Left ventricle myocardium inferior (tissue), 1 donor: ENCODE results near the gene RASSF7. TPM values are rescaled to one million over a fixed set of nuclear protein-coding genes. Genes with fewer than 3 reads are reported as not detected.

Source experiments
- DNase-seq: peaks from one replicate; pipeline ENCODE4 v3.0.0-alpha.2; 2020
- H3K27ac ChIP-seq: fragments of 200-600 bp; replicated peaks from 2 replicates; pipeline ENCODE4 v1.8.0; 2021
- H3K27me3 ChIP-seq: fragments of 200-600 bp; 2 replicates; pipeline ENCODE4 v1.8.0; 2021; ENCODE audit warnings: low read depth
- H3K36me3 ChIP-seq: fragments of 200-600 bp; 2 replicates; pipeline ENCODE4 v1.8.0; 2021
- H3K4me1 ChIP-seq: fragments of 200-600 bp; 2 replicates; pipeline ENCODE4 v1.8.0; 2021
- H3K4me3 ChIP-seq: fragments of 200-600 bp; 2 replicates; pipeline ENCODE4 v1.8.0; 2021; ENCODE audit warnings: mild to moderate bottlenecking, moderate library complexity
- H3K9me3 ChIP-seq: fragments of 200-600 bp; replicated peaks from 2 replicates; pipeline ENCODE4 v1.8.0; 2021
- CTCF ChIP-seq: fragments of 200-600 bp; IDR thresholded peaks from 2 replicates; pipeline ENCODE4 v1.8.0; 2021; ENCODE audit warnings: antibody characterized with exemption, mild to moderate bottlenecking, borderline replicate concordance
- intact Hi-C: fragments of 100-400 bp; cut with micrococcal nuclease; formaldehyde crosslinking; loops from one replicate; pipeline ENCODE4 v1.11.0; 2022
- total RNA-seq: library from RNA; stranded (reverse); fragmentation: NEBNext Ultra II Directional; extraction: Animal tissue kit (Norgen Biotek cat#: 25700); gene quantifications from one replicate; pipeline ENCODE4 v1.2.1, GENCODE V29; 2021
- donor health status: DM: no; HTN: yes; CAD: no; lungs with severe emphysema.

Gene RASSF7
- total RNA-seq, 1 donor from 2014 or later = 4.5 TPM

- intact Hi-C loops = no loop called here
- no peak for TF ChIP-seq CTCF
Observed at GRCh38 chr11:548700-549603, 11.8 kb upstream of the RASSF7 start.

DNA sequence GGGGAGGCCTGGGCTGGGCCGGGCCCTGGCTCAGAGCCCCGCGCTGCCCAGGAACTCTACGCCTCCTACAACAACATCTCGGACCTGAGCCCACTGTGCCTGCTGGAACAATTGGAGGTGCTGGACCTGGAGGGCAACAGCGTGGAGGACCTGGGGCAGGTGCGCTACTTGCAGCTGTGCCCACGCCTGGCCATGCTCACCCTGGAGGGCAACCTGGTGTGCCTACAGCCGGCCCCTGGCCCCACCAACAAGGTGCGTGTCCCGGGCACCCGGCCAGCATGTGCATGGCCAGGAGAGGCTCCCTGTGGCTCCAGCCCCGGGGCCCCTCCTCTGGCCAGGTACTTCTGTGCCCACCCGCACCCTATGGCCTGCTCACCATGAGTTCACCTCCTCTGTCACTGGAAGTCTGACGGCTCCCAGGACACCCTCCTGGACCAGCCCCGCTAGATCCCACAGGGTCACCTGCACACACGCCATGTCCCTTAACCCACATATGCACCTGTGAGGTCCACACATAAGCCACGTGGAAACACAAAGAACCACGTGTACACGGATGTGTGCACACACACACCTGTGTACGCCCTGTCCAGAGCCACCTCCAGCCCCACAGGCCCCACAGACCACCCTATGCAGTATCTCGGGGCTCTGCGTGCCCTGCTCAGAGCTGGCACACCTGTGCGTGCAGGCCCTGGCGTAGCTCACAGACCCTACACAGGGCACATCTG lies 10.6 kb upstream of the RASSF7 start:
- no peak for DNase-seq
- H3K4me1 ChIP-seq = peaks cover 8% of the 10 kb centered on the region
- no peaks in the 10 kb centered on the region for H3K9me3 ChIP-seq
- H3K36me3 ChIP-seq = no peaks in the 10 kb centered on the region
- no peak overlapping the region for H3K4me3 ChIP-seq
- no peak overlapping the region for H3K27ac ChIP-seq
- intact Hi-C loops = no loop called here
- H3K27me3 ChIP-seq = peaks cover 66% of the 10 kb centered on the region
- no peak for TF ChIP-seq CTCF

More at GRCh38 chr11:548700-549603, 11.8 kb upstream of the RASSF7 start:
- DNase-seq = no peak
- Histone ChIP-seq H3K27me3 (peaks cover 58% of the 10 kb centered on the region), H3K4me3 (no peak overlapping the region), H3K27ac (no peak overlapping the region), H3K4me1 (no peaks in the 10 kb centered on the region), H3K9me3 (no peaks in the 10 kb centered on the region), H3K36me3 (no peaks in the 10 kb centered on the region)

- Histone ChIP-seq H3K4me3 (no peak overlapping the region), H3K4me1 (peaks cover 14% of the 10 kb centered on the region), H3K9me3 (no peaks in the 10 kb centered on the region), H3K27ac (no peak overlapping the region), H3K27me3 (peaks cover 69% of the 10 kb centered on the region), H3K36me3 (no peaks in the 10 kb centered on the region)
- intact Hi-C loops = no loop called here
- no peak for DNase-seq
- TF ChIP-seq CTCF = no peak
Observed at GRCh38 chr11:550746-551085, 10.1 kb upstream of the RASSF7 start.

GRCh38 chr11:551131-551530 lies 9.6 kb upstream of the RASSF7 start:
- no peak for TF ChIP-seq CTCF
- Histone ChIP-seq H3K36me3 (no peaks in the 10 kb centered on the region), H3K4me1 (peaks cover 18% of the 10 kb centered on the region), H3K4me3 (no peak overlapping the region), H3K9me3 (no peaks in the 10 kb centered on the region), H3K27me3 (peaks cover 73% of the 10 kb centered on the region), H3K27ac (no peak overlapping the region)
- DNase-seq = no peak
- intact Hi-C loops = no loop called here

DNA sequence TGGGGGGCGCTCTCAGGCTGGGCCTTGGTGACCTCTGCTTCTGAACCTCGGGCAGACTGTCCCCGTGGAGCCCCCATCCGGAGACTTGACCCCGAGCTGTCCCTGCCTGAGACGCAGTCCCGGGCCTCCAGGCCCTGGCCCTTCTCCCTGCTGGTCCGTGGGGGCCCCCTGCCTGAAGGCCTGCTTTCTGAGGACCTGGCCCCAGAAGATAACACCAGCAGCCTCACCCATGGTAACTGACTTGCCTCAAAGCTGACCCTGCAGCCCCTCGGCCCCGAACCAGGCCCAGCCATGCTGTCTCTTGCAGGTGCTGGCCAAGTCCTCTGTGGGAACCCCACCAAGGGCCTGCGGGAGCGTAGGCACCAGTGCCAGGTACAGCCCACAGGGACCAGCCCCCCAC lies 9.2 kb upstream of the RASSF7 start:
- intact Hi-C loops = no loop called here
- H3K27ac ChIP-seq = no peak overlapping the region
- H3K4me1 ChIP-seq = peaks cover 19% of the 10 kb centered on the region
- peaks cover 78% of the 10 kb centered on the region for H3K27me3 ChIP-seq
- H3K4me3 ChIP-seq = no peak overlapping the region
- no peaks in the 10 kb centered on the region for H3K9me3 ChIP-seq
- TF ChIP-seq CTCF = no peak
- H3K36me3 ChIP-seq = no peaks in the 10 kb centered on the region
- DNase-seq = no peak
